Common myeloid progenitor, CD34-positive (primary cell): ENCODE measurements around the gene TMEM115.

Experiments
- CTCF ChIA-PET: fragments of 350-600 bp; sonication (Branson Sonifier 250); formaldehyde crosslinking; loops from one replicate; lab custom pipeline; 2021; ENCODE audit warnings: antibody characterized with exemption; lab: Charles Lee
- POLR2A ChIA-PET: fragments of 350-600 bp; sonication (Branson Sonifier 250); formaldehyde crosslinking; loops from one replicate; lab custom pipeline; 2021; ENCODE audit warnings: antibody characterized with exemption; lab: Charles Lee
- DNase-seq, 3 donors: peaks; one replicate each; pipeline versions ENCODE4 v3.0.0 to v3.0.0-alpha.2; 2013
- H3K27ac ChIP-seq, 2 experiments: 1 replicate in 1 of 2; 2 replicates in 1 of 2; pipeline ENCODE4 v1.7.0; 2013; ENCODE audit warnings: inconsistent platforms in 2 of 2, low read length in 2 of 2, mild to moderate bottlenecking in 2 of 2, low read depth in 1 of 2, moderate library complexity in 1 of 2; ENCODE audit not compliant: severe bottlenecking in 2 of 2, insufficient read depth in 1 of 2, poor library complexity in 1 of 2
- H3K27me3 ChIP-seq, 5 experiments: replicated peaks in 2 of 5; 1 replicate in 3 of 5; 2 replicates in 2 of 5; pipeline versions ENCODE4 v1.6.1 to v1.7.0; 2013; ENCODE audit warnings: low read length in 4 of 5, mild to moderate bottlenecking in 2 of 5, moderate library complexity in 2 of 5, inconsistent platforms in 1 of 5; ENCODE audit not compliant: insufficient read depth in 5 of 5, control insufficient read depth in 4 of 5
- H3K36me3 ChIP-seq, 4 experiments: 1 replicate in 2 of 4; 2 replicates in 2 of 4; pipeline versions ENCODE4 v1.6.1 to v1.7.0; 2013; ENCODE audit warnings: low read length in 3 of 4, control low read depth in 1 of 4, mild to moderate bottlenecking in 1 of 4; ENCODE audit not compliant: control insufficient read depth in 4 of 4, insufficient read depth in 4 of 4
- H3K4me1 ChIP-seq, 4 experiments: 1 replicate in 3 of 4; 2 replicates in 1 of 4; pipeline versions ENCODE4 v1.6.1 to v1.7.1; 2013; ENCODE audit warnings: low read length in 3 of 4, mild to moderate bottlenecking in 3 of 4, control low read depth in 1 of 4, inconsistent platforms in 1 of 4, moderate library complexity in 1 of 4; ENCODE audit not compliant: control insufficient read depth in 4 of 4, insufficient read depth in 4 of 4; ENCODE audit errors: control extremely low read depth in 1 of 4
- H3K4me3 ChIP-seq, 7 experiments: 1 replicate in 4 of 7; 2 replicates in 3 of 7; pipeline versions ENCODE4 v1.5.1 to v1.7.0; 2013; ENCODE audit warnings: mild to moderate bottlenecking in 7 of 7, low read length in 6 of 7, moderate library complexity in 6 of 7, inconsistent platforms in 2 of 7, low read depth in 2 of 7, control low read depth in 1 of 7; ENCODE audit not compliant: insufficient read depth in 4 of 7, control insufficient read depth in 1 of 7; ENCODE audit errors: extremely low read depth in 1 of 7
- H3K9me3 ChIP-seq, 5 experiments: 1 replicate in 4 of 5; 2 replicates in 1 of 5; pipeline versions ENCODE4 v1.6.1 to v1.7.1; 2013; ENCODE audit warnings: low read length in 4 of 5, mild to moderate bottlenecking in 2 of 5, inconsistent platforms in 1 of 5, low read depth in 1 of 5, moderate library complexity in 1 of 5; ENCODE audit not compliant: control insufficient read depth in 4 of 5, insufficient read depth in 2 of 5; ENCODE audit errors: control extremely low read depth in 1 of 5
- WGBS: methylation state at CpG from one replicate; pipeline ENCODE4 v1.1.5; 2013; ENCODE audit not compliant: insufficient coverage; 5-methylcytosine and 5-hydroxymethylcytosine counted together

The TMEM115 gene

GRCh38 chr3:50319894-50320625, 39.3 kb downstream of the TMEM115 start:
- ChIA-PET CTCF (interaction anchor here (0.7 to 11.6 kb wide), 10 partner anchors 8 to 61 kb away, joined by 3 to 105 read pairs (median 5); partner anchors contain the start of genes HYAL1, HYAL3, NAA80 and NPRL2), POLR2A (interaction anchor here (0.6 kb wide), 1 partner anchor 14 kb away, joined by 3 read pairs; no protein-coding TSS in a partner anchor)
- H3K9me3 ChIP-seq: no peaks in the 10 kb centered on the region
- no peak for DNase-seq
- H3K4me1 ChIP-seq: peaks cover 2 to 67% (median 56%) of the 10 kb centered on the region in 4 experiments
- no peaks in the 10 kb centered on the region for H3K27me3 ChIP-seq
- peak overlapping the region in 6 of 7 experiments; percentile 69 to 88 (median 84) for H3K4me3 ChIP-seq
- peaks cover 0 to 38% (median 13%) of the 10 kb centered on the region in 4 experiments for H3K36me3 ChIP-seq
- peak overlapping the region in 1 of 2 experiments; percentile 99 for H3K27ac ChIP-seq
- 96% methylated on average over 29 of the region's 29 CpGs for WGBS

GRCh38 chr3:50319181-50319893, 40.0 kb downstream of the TMEM115 start:
- Histone ChIP-seq H3K27me3 (no peaks in the 10 kb centered on the region), H3K27ac (no peak overlapping the region), H3K9me3 (no peaks in the 10 kb centered on the region), H3K4me3 (peak overlapping the region in 1 of 7 experiments; percentile 6), H3K36me3 (peaks cover 0 to 37% (median 11%) of the 10 kb centered on the region in 4 experiments), H3K4me1 (peaks cover 2 to 66% (median 54%) of the 10 kb centered on the region in 4 experiments)
- 97% methylated on average over 14 of the region's 16 CpGs for WGBS
- ChIA-PET CTCF (interaction anchor here (1.1 to 11.6 kb wide), 9 partner anchors 9 to 73 kb away, joined by 3 to 105 read pairs (median 6); partner anchors contain the start of genes HYAL1, HYAL3, NAA80 and TUSC2), POLR2A (no interaction called here)
- DNase-seq: no peak

GRCh38 chr3:50318615-50319014, 40.7 kb downstream of the TMEM115 start:
- Histone ChIP-seq H3K4me3 (peak overlapping the region in 2 of 7 experiments; percentile 6 to 14), H3K27me3 (no peaks in the 10 kb centered on the region), H3K36me3 (peaks cover 0 to 37% (median 10%) of the 10 kb centered on the region in 4 experiments), H3K4me1 (peaks cover 2 to 63% (median 52%) of the 10 kb centered on the region in 4 experiments), H3K27ac (no peak overlapping the region), H3K9me3 (no peaks in the 10 kb centered on the region)
- CTCF ChIA-PET: interaction anchor here (1.1 to 11.6 kb wide), 8 partner anchors 10 to 124 kb away, joined by 3 to 105 read pairs (median 4); partner anchors contain the start of genes HYAL1, HYAL3, NAA80 and TUSC2
- DNase-seq: peak in 2 of 3 donors; percentile 40 to 49
- POLR2A ChIA-PET: no interaction called here
- 60% methylated on average over 5 of the region's 10 CpGs for WGBS

GRCh38 chr3:50318163-50318562, 41.2 kb downstream of the TMEM115 start:
- WGBS: 78% methylated on average over 9 of the region's 11 CpGs
- DNase-seq: no peak
- Histone ChIP-seq H3K27me3 (no peaks in the 10 kb centered on the region), H3K4me1 (peaks cover 2 to 58% (median 48%) of the 10 kb centered on the region in 4 experiments), H3K9me3 (no peaks in the 10 kb centered on the region), H3K36me3 (peaks cover 0 to 37% (median 10%) of the 10 kb centered on the region in 4 experiments), H3K27ac (peak overlapping the region in 1 of 2 experiments; percentile 25), H3K4me3 (peak overlapping the region in 1 of 7 experiments; percentile 14)
- ChIA-PET CTCF (interaction anchor here (1.2 to 11.6 kb wide), 5 partner anchors 10 to 124 kb away, joined by 3 to 105 read pairs (median 6); partner anchors contain the start of genes HYAL1, HYAL3, NAA80 and TUSC2), POLR2A (no interaction called here)

GRCh38 chr3:50317300-50317699, 42.0 kb downstream of the TMEM115 start:
- CTCF ChIA-PET: interaction anchor here (6.7 to 11.6 kb wide), 2 partner anchors 11 to 19 kb away, joined by 46 to 105 read pairs; partner anchors contain the start of genes HYAL1, HYAL3 and NAA80
- DNase-seq: no peak
- peaks cover 0 to 37% (median 10%) of the 10 kb centered on the region in 4 experiments for H3K36me3 ChIP-seq
- WGBS: 90% methylated on average over 4 of the region's 6 CpGs
- no peaks in the 10 kb centered on the region for H3K9me3 ChIP-seq
- POLR2A ChIA-PET: no interaction called here
- H3K4me1 ChIP-seq: peaks cover 2 to 50% (median 40%) of the 10 kb centered on the region in 4 experiments
- no peaks in the 10 kb centered on the region for H3K27me3 ChIP-seq
- peak overlapping the region in 1 of 2 experiments; percentile 25 for H3K27ac ChIP-seq
- H3K4me3 ChIP-seq: no peak overlapping the region

GRCh38 chr3:50316657-50317242, 42.6 kb downstream of the TMEM115 start:
- CTCF ChIA-PET: interaction anchor here (6.7 to 11.6 kb wide), 2 partner anchors 11 to 18 kb away, joined by 46 to 105 read pairs; partner anchors contain the start of genes HYAL1, HYAL3 and NAA80
- H3K27ac ChIP-seq: no peak overlapping the region
- peaks cover 2 to 44% (median 34%) of the 10 kb centered on the region in 4 experiments for H3K4me1 ChIP-seq
- POLR2A ChIA-PET: no interaction called here
- no peaks in the 10 kb centered on the region for H3K27me3 ChIP-seq
- WGBS: 88% methylated on average over 7 of the region's 9 CpGs
- no peak for DNase-seq
- no peaks in the 10 kb centered on the region for H3K9me3 ChIP-seq
- no peak overlapping the region for H3K4me3 ChIP-seq
- peaks cover 0 to 37% (median 10%) of the 10 kb centered on the region in 4 experiments for H3K36me3 ChIP-seq
